Stimulated activated effector memory CD8-positive, alpha-beta T cell treated with anti-CD3 and anti-CD28 coated beads, Interleukin-12 subunit alpha, Interleukin-12 subunit beta, amount 100 ng/mL, for 72 hours (primary cell): ENCODE results near the gene FIGN.

ENCODE experiments used
- ATAC-seq: fragments of 150-1000 bp; cut with Tn5 transposase; 2 replicates; pipeline ENCODE4 v1.10.0; 2021
- DNase-seq, 2 donors: peaks; one replicate each; pipeline ENCODE4 v3.0.0; 2021 to 2022; ENCODE audit warnings: low spot score in 2 of 2
- H3K27ac Mint-ChIP-seq: one replicate; pipeline ENCODE4 v1.8.0; 2022; ENCODE audit warnings: mild to moderate bottlenecking, mixed read lengths
- H3K36me3 Mint-ChIP-seq: one replicate; pipeline ENCODE4 v1.8.0; 2022; ENCODE audit warnings: mild to moderate bottlenecking, mixed read lengths
- H3K4me1 Mint-ChIP-seq: one replicate; pipeline ENCODE4 v1.8.0; 2022; ENCODE audit warnings: mixed read lengths
- H3K4me3 Mint-ChIP-seq: one replicate; pipeline ENCODE4 v1.8.0; 2022; ENCODE audit warnings: mild to moderate bottlenecking, mixed read lengths
- H3K9me3 Mint-ChIP-seq: one replicate; pipeline ENCODE4 v1.8.0; 2022; ENCODE audit warnings: mixed read lengths

Gene FIGN

GRCh38 chr2:163735685-163736432 is at the start of gene FIGN:
Gene FIGN, minus strand, starts transcription at chr2:163736008. Its CDS starts 1,081 bp downstream, at chr2:163734927.
- no peak within 1 kb of the TSS for H3K4me3 Mint-ChIP-seq
- H3K27ac Mint-ChIP-seq, result no peak within 1 kb of the TSS
- peak; percentile 11 for ATAC-seq

GRCh38 chr2:163785162-163785561 is 49.4 kb upstream of the FIGN start:
- ATAC-seq (no peak), DNase-seq (no peak)
- peaks cover 5% of the 10 kb centered on the region for H3K9me3 Mint-ChIP-seq
- no peak overlapping the region for H3K27ac Mint-ChIP-seq
- no peaks in the 10 kb centered on the region for H3K36me3 Mint-ChIP-seq
- no peak overlapping the region for H3K4me3 Mint-ChIP-seq
- H3K4me1 Mint-ChIP-seq, result no peaks in the 10 kb centered on the region

More at GRCh38 chr2:163735685-163736432, at the start of gene FIGN:
- Mint-ChIP-seq H3K4me1 (peaks cover 5% of the 10 kb centered on the region), H3K9me3 (peaks cover 14% of the 10 kb centered on the region), H3K36me3 (no peaks in the 10 kb centered on the region)
- DNase-seq, result no peak

GRCh38 chr2:163779970-163780597 is 44.3 kb upstream of the FIGN start:
- H3K9me3 Mint-ChIP-seq, result peaks cover 13% of the 10 kb centered on the region
- H3K27ac Mint-ChIP-seq, result no peak overlapping the region
- no peak overlapping the region for H3K4me3 Mint-ChIP-seq

GRCh38 chr2:163778045-163778781 is 42.4 kb upstream of the FIGN start:
- Mint-ChIP-seq H3K4me1 (no peaks in the 10 kb centered on the region), H3K36me3 (no peaks in the 10 kb centered on the region), H3K27ac (no peak overlapping the region), H3K4me3 (no peak overlapping the region), H3K9me3 (peaks cover 13% of the 10 kb centered on the region)
- DNase-seq, result no peak
- no peak for ATAC-seq

More at GRCh38 chr2:163779970-163780597, 44.3 kb upstream of the FIGN start:
- DNase-seq (no peak), ATAC-seq (no peak)
- Mint-ChIP-seq H3K4me1 (no peaks in the 10 kb centered on the region), H3K36me3 (no peaks in the 10 kb centered on the region)

GRCh38 chr2:163775304-163775703 is 39.5 kb upstream of the FIGN start:
- no peaks in the 10 kb centered on the region for H3K36me3 Mint-ChIP-seq
- no peak for ATAC-seq
- no peak for DNase-seq
- no peaks in the 10 kb centered on the region for H3K4me1 Mint-ChIP-seq
- no peak overlapping the region for H3K4me3 Mint-ChIP-seq
- H3K27ac Mint-ChIP-seq, result no peak overlapping the region
- H3K9me3 Mint-ChIP-seq, result peaks cover 22% of the 10 kb centered on the region

GRCh38 chr2:163774862-163775261 is 39.1 kb upstream of the FIGN start:
- H3K4me3 Mint-ChIP-seq, result no peak overlapping the region
- ATAC-seq, result no peak
- H3K4me1 Mint-ChIP-seq, result no peaks in the 10 kb centered on the region
- H3K9me3 Mint-ChIP-seq, result peaks cover 23% of the 10 kb centered on the region
- H3K36me3 Mint-ChIP-seq, result no peaks in the 10 kb centered on the region
- no peak for DNase-seq
- H3K27ac Mint-ChIP-seq, result no peak overlapping the region

- ATAC-seq (no peak), DNase-seq (no peak)
- Mint-ChIP-seq H3K4me1 (no peaks in the 10 kb centered on the region), H3K4me3 (no peak overlapping the region), H3K9me3 (peaks cover 23% of the 10 kb centered on the region), H3K27ac (no peak overlapping the region), H3K36me3 (no peaks in the 10 kb centered on the region)
These were observed 37.5 kb upstream of the FIGN start for GRCh38 chr2:163773276-163773675.

- H3K27ac Mint-ChIP-seq, result no peak overlapping the region
- H3K36me3 Mint-ChIP-seq, result no peaks in the 10 kb centered on the region
- H3K9me3 Mint-ChIP-seq, result peaks cover 23% of the 10 kb centered on the region
- no peaks in the 10 kb centered on the region for H3K4me1 Mint-ChIP-seq
- ATAC-seq (no peak), DNase-seq (no peak)
- no peak overlapping the region for H3K4me3 Mint-ChIP-seq
These were observed 35.8 kb upstream of the FIGN start for GRCh38 chr2:163771596-163771995.

GRCh38 chr2:163768881-163769695 is 33.3 kb upstream of the FIGN start:
- no peaks in the 10 kb centered on the region for H3K36me3 Mint-ChIP-seq
- ATAC-seq (no peak), DNase-seq (no peak)
- H3K4me3 Mint-ChIP-seq, result no peak overlapping the region
- no peak overlapping the region for H3K27ac Mint-ChIP-seq
- H3K4me1 Mint-ChIP-seq, result no peaks in the 10 kb centered on the region
- H3K9me3 Mint-ChIP-seq, result peaks cover 20% of the 10 kb centered on the region

GRCh38 chr2:163767097-163767496 is 31.3 kb upstream of the FIGN start:
- H3K36me3 Mint-ChIP-seq, result no peaks in the 10 kb centered on the region
- no peak overlapping the region for H3K4me3 Mint-ChIP-seq
- DNase-seq, result no peak
- H3K4me1 Mint-ChIP-seq, result no peaks in the 10 kb centered on the region
- peaks cover 20% of the 10 kb centered on the region for H3K9me3 Mint-ChIP-seq
- no peak overlapping the region for H3K27ac Mint-ChIP-seq
- no peak for ATAC-seq

GRCh38 chr2:163764566-163764965 is 28.8 kb upstream of the FIGN start:
- no peaks in the 10 kb centered on the region for H3K4me1 Mint-ChIP-seq
- H3K9me3 Mint-ChIP-seq, result peaks cover 15% of the 10 kb centered on the region
- DNase-seq (no peak), ATAC-seq (no peak)
- no peak overlapping the region for H3K27ac Mint-ChIP-seq
- no peak overlapping the region for H3K4me3 Mint-ChIP-seq
- no peaks in the 10 kb centered on the region for H3K36me3 Mint-ChIP-seq

- Mint-ChIP-seq H3K27ac (no peak overlapping the region), H3K36me3 (no peaks in the 10 kb centered on the region), H3K4me3 (no peak overlapping the region), H3K9me3 (peaks cover 13% of the 10 kb centered on the region), H3K4me1 (no peaks in the 10 kb centered on the region)
- DNase-seq (no peak), ATAC-seq (no peak)
These were observed 23.2 kb upstream of the FIGN start for GRCh38 chr2:163759013-163759412.

GRCh38 chr2:163757814-163758213 is 22.0 kb upstream of the FIGN start:
- Mint-ChIP-seq H3K4me1 (no peaks in the 10 kb centered on the region), H3K9me3 (peaks cover 10% of the 10 kb centered on the region), H3K4me3 (no peak overlapping the region), H3K27ac (no peak overlapping the region), H3K36me3 (no peaks in the 10 kb centered on the region)
- ATAC-seq (no peak), DNase-seq (no peak)

GRCh38 chr2:163756588-163756987 is 20.8 kb upstream of the FIGN start:
- no peaks in the 10 kb centered on the region for H3K36me3 Mint-ChIP-seq
- ATAC-seq (no peak), DNase-seq (no peak)
- peaks cover 14% of the 10 kb centered on the region for H3K9me3 Mint-ChIP-seq
- no peak overlapping the region for H3K4me3 Mint-ChIP-seq
- no peaks in the 10 kb centered on the region for H3K4me1 Mint-ChIP-seq
- H3K27ac Mint-ChIP-seq, result no peak overlapping the region

GRCh38 chr2:163755366-163755765 is 19.6 kb upstream of the FIGN start:
- Mint-ChIP-seq H3K27ac (no peak overlapping the region), H3K4me3 (no peak overlapping the region), H3K9me3 (peaks cover 12% of the 10 kb centered on the region), H3K36me3 (no peaks in the 10 kb centered on the region), H3K4me1 (no peaks in the 10 kb centered on the region)
- DNase-seq (no peak), ATAC-seq (no peak)
